Measurements from ENCODE around the gene TTLL11.

Gene TTLL11

DNA sequence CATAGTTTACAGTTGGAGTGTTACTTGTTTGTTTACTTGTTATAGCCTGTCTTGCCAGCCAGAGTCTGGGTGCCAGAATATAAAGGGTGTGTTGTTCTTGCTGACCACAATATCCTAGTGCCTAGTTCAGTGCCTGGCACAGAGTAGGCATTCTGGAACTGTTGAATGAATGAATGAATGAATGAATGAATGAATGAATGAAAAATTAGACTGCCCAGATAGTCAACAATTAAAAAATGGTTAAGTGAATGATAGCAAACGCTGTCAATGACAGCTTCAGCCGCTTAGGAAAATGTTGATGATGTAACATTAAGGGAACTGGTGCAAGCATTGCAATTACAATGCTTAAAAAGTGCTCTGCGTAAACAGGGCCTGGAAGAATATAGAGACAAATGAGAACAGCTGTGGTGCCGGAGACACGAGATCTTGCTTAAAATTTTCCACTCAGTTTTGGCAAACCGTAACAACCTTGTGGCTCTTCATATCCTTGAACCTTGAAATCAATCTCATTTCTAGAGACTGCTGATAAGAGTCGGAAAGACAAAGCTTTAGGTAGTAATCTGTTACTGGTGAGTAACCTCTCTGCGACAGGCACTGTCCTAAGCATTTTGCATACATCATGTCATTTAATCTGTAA is 4.7 kb upstream of the TTLL11 start:
- H3F3A ChIP-seq (ENCODE audit: control insufficient read depth, insufficient read depth), result no peaks in the 10 kb centered on the region
- H4K20me1 ChIP-seq (ENCODE audit: control insufficient read depth, insufficient read depth, low read depth, low read length), result no peaks in the 10 kb centered on the region
- TF ChIP-seq EZH2phosphoT487 (IDR thresholded peaks at IDR 0.05; ENCODE audit: borderline replicate concordance, low read length), result no peak
- TF ChIP-seq CTCF (IDR thresholded peaks at IDR 0.05; ENCODE audit: low read depth, low read length, poor library complexity, severe bottlenecking), result no peak
- H3K36me3 ChIP-seq (ENCODE audit: control insufficient read depth, low read length), result no peaks in the 10 kb centered on the region
- H3K4me2 ChIP-seq (ENCODE audit: low read length), result no peak overlapping the region
- no peaks in the 10 kb centered on the region for H3K9me3 ChIP-seq (ENCODE audit: control insufficient read depth, insufficient read depth, low read length)
- H3K9me2 ChIP-seq (replicated peaks; ENCODE audit: control insufficient read depth, low read length), result no peaks in the 10 kb centered on the region
- no peak overlapping the region for H3K27ac ChIP-seq (ENCODE audit: low read depth, low read length)
- H3K4me1 ChIP-seq (ENCODE audit: control insufficient read depth, low read length), result peaks cover 17% of the 10 kb centered on the region
- no peak overlapping the region for H3K4me3 ChIP-seq (ENCODE audit: low read length)
- H3K27me3 ChIP-seq (ENCODE audit: control insufficient read depth, low read length), result peaks cover 28% of the 10 kb centered on the region
- peaks cover 1% of the 10 kb centered on the region for H3K79me2 ChIP-seq (ENCODE audit: control insufficient read depth, low read length)

- H3F3A ChIP-seq (ENCODE audit: control insufficient read depth, insufficient read depth), result no peaks in the 10 kb centered on the region
- H3K79me2 ChIP-seq (ENCODE audit: control insufficient read depth, low read length), result peaks cover 11% of the 10 kb centered on the region
- no peak overlapping the region for H3K4me3 ChIP-seq (ENCODE audit: low read length)
- peaks cover 28% of the 10 kb centered on the region for H3K27me3 ChIP-seq (ENCODE audit: control insufficient read depth, low read length)
- no peaks in the 10 kb centered on the region for H3K36me3 ChIP-seq (ENCODE audit: control insufficient read depth, low read length)
- no peaks in the 10 kb centered on the region for H3K9me3 ChIP-seq (ENCODE audit: control insufficient read depth, insufficient read depth, low read length)
- H3K4me2 ChIP-seq (ENCODE audit: low read length), result no peak overlapping the region
- TF ChIP-seq EZH2phosphoT487 (IDR thresholded peaks at IDR 0.05; ENCODE audit: borderline replicate concordance, low read length), result no peak
- TF ChIP-seq CTCF (IDR thresholded peaks at IDR 0.05; ENCODE audit: low read depth, low read length, poor library complexity, severe bottlenecking), result no peak
- H3K4me1 ChIP-seq (ENCODE audit: control insufficient read depth, low read length), result peaks cover 22% of the 10 kb centered on the region
- no peaks in the 10 kb centered on the region for H3K9me2 ChIP-seq (replicated peaks; ENCODE audit: control insufficient read depth, low read length)
- H4K20me1 ChIP-seq (ENCODE audit: control insufficient read depth, insufficient read depth, low read depth, low read length), result no peaks in the 10 kb centered on the region
- no peak overlapping the region for H3K27ac ChIP-seq (ENCODE audit: low read depth, low read length)
Observed at GRCh38 chr9:122096620-122097415, 3.7 kb upstream of the TTLL11 start.

GRCh38 chr9:122095010-122095767 is 2.1 kb upstream of the TTLL11 start:
- Histone ChIP-seq H3K27ac (ENCODE audit: low read depth, low read length) (no peak overlapping the region), H3K4me3 (ENCODE audit: low read length) (no peak overlapping the region), H3K36me3 (ENCODE audit: control insufficient read depth, low read length) (no peaks in the 10 kb centered on the region), H3K9me2 (replicated peaks; ENCODE audit: control insufficient read depth, low read length) (no peaks in the 10 kb centered on the region), H3K9me3 (ENCODE audit: control insufficient read depth, insufficient read depth, low read length) (no peaks in the 10 kb centered on the region), H3K79me2 (ENCODE audit: control insufficient read depth, low read length) (peaks cover 27% of the 10 kb centered on the region), H3K4me1 (ENCODE audit: control insufficient read depth, low read length) (peaks cover 30% of the 10 kb centered on the region), H3K4me2 (ENCODE audit: low read length) (peak overlapping the region; percentile 41), H4K20me1 (ENCODE audit: control insufficient read depth, insufficient read depth, low read depth, low read length) (no peaks in the 10 kb centered on the region), H3K27me3 (ENCODE audit: control insufficient read depth, low read length) (peaks cover 28% of the 10 kb centered on the region), H3F3A (ENCODE audit: control insufficient read depth, insufficient read depth) (no peaks in the 10 kb centered on the region)
- peak; percentile 81 for TF ChIP-seq CTCF (IDR thresholded peaks at IDR 0.05; ENCODE audit: low read depth, low read length, poor library complexity, severe bottlenecking)
- TF ChIP-seq EZH2phosphoT487 (IDR thresholded peaks at IDR 0.05; ENCODE audit: borderline replicate concordance, low read length), result no peak

Measured in DOHH2 (cell line).